H1 (cell line): ENCODE data around the gene STAG1. TPM values are rescaled to one million over a fixed set of nuclear protein-coding genes. Genes with fewer than 3 reads are reported as not detected.
"Not testable (repeated sequence)": the region's sequence is repeated elsewhere in the genome, so short reads cannot be mapped to it uniquely, and the experiment has no call there.

Source experiments
- CTCF ChIA-PET: fragments of 300-600 bp; sonication (Branson Sonifier 250); formaldehyde crosslinking; loops from one replicate; lab custom pipeline; 2021; ENCODE audit not compliant: partially characterized antibody; lab: Charles Lee
- POLR2A ChIA-PET: fragments of 300-600 bp; sonication (Branson Sonifier 250); formaldehyde crosslinking; loops from one replicate; lab custom pipeline; 2021; ENCODE audit warnings: inconsistent platforms; ENCODE audit not compliant: partially characterized antibody; lab: Charles Lee
- DNase-seq, 2 experiments: peaks; one replicate each; pipeline versions ENCODE4 v3.0.0 to v3.0.0-alpha.2; 2010 to 2022; ENCODE audit warnings: low spot score in 2 of 2, low read depth in 1 of 2, mixed read lengths in 1 of 2
- FAIRE-seq: peaks from 2 replicates; lab custom pipeline; 2011; peaks lifted over from hg19 to GRCh38; lab: Jason Lieb, UNC
- H2AFZ ChIP-seq: 2 replicates; pipeline ENCODE4 v1.8.1; 2012; ENCODE audit warnings: low read length, inconsistent platforms
- H2AK5ac ChIP-seq: 2 replicates; pipeline ENCODE4 v1.6.1; 2013; ENCODE audit warnings: low read depth, low read length
- H2BK120ac ChIP-seq: replicated peaks from 2 replicates; pipeline ENCODE3; 2013; ENCODE audit warnings: low read depth, low read length, inconsistent platforms
- H2BK12ac ChIP-seq: 2 replicates; pipeline ENCODE4 v1.6.1; 2013; ENCODE audit warnings: low read depth, low read length
- H2BK15ac ChIP-seq: 2 replicates; pipeline ENCODE4 v1.6.1; 2013; ENCODE audit warnings: low read length
- H2BK20ac ChIP-seq: 2 replicates; pipeline ENCODE4 v1.6.1; 2013; ENCODE audit warnings: low read length
- H2BK5ac ChIP-seq: 2 replicates; pipeline ENCODE4 v1.6.1; 2013; ENCODE audit warnings: low read depth, low read length
- H3K14ac ChIP-seq: 2 replicates; pipeline ENCODE4 v1.6.1; 2013; ENCODE audit warnings: inconsistent platforms; ENCODE audit not compliant: insufficient read length
- H3K18ac ChIP-seq: 2 replicates; pipeline ENCODE4 v1.6.1; 2013; ENCODE audit warnings: low read length; ENCODE audit errors: extremely low read depth
- H3K23ac ChIP-seq: 2 replicates; pipeline ENCODE4 v1.6.1; 2013; ENCODE audit warnings: inconsistent platforms; ENCODE audit not compliant: insufficient read length
- H3K23me2 ChIP-seq: 2 replicates; pipeline ENCODE4 v1.6.1; 2013; ENCODE audit warnings: low read depth, low read length
- H3K27ac ChIP-seq: 2 replicates; pipeline ENCODE4 v1.6.1; 2011; ENCODE audit warnings: low read depth, low read length, inconsistent platforms
- H3K27me3 ChIP-seq, 4 experiments: replicated peaks in 1 of 4; 1 replicate in 1 of 4; 2 replicates in 3 of 4; pipeline versions ENCODE4 v1.6.1 to v1.8.1; 2011 to 2013; ENCODE audit warnings: low read length in 3 of 4, mild to moderate bottlenecking in 3 of 4, inconsistent platforms in 2 of 4, mixed read lengths in 2 of 4, moderate library complexity in 1 of 4; ENCODE audit not compliant: control insufficient read depth in 3 of 4, insufficient read depth in 3 of 4; ENCODE audit errors: extremely low read depth in 1 of 4
- H3K36me3 ChIP-seq, 4 experiments: 2 replicates each; pipeline versions ENCODE4 v1.6.1 to v1.8.1; 2011 to 2013; ENCODE audit warnings: mild to moderate bottlenecking in 4 of 4, low read length in 3 of 4, moderate library complexity in 2 of 4, control low read depth in 1 of 4, inconsistent platforms in 1 of 4; ENCODE audit not compliant: insufficient read depth in 4 of 4, control insufficient read depth in 2 of 4
- H3K4ac ChIP-seq: replicated peaks from 2 replicates; pipeline ENCODE3; 2013; ENCODE audit warnings: low read length, low read depth, mixed read lengths, inconsistent platforms; ENCODE audit not compliant: insufficient read length
- H3K4me1 ChIP-seq, 4 experiments: replicated peaks in 1 of 4; 1 replicate in 1 of 4; 2 replicates in 3 of 4; pipeline versions ENCODE4 v1.6.1 to v1.8.1; 2011 to 2013; ENCODE audit warnings: low read length in 3 of 4, inconsistent platforms in 2 of 4, mixed read lengths in 1 of 4; ENCODE audit not compliant: insufficient read depth in 4 of 4, control insufficient read depth in 3 of 4
- H3K4me2 ChIP-seq, 2 experiments: 2 replicates each; pipeline versions ENCODE4 v1.6.1 to v1.8.1; 2011 to 2013; ENCODE audit warnings: low read depth in 2 of 2, low read length in 2 of 2, control low read depth in 1 of 2, inconsistent platforms in 1 of 2, mild to moderate bottlenecking in 1 of 2; ENCODE audit not compliant: insufficient read depth in 1 of 2
- H3K4me3 ChIP-seq, 4 experiments: fragments of 200-600, 300-600 bp in 1 of 4; sonication (generic), shearing (Covaris generic), sonication (Bioruptor Twin) in 1 of 4; 2 replicates each; pipeline versions ENCODE4 v1.5.1 to v1.8.1; 2011 to 2016; ENCODE audit warnings: low read length in 4 of 4, low read depth in 3 of 4, control low read depth in 2 of 4, inconsistent platforms in 2 of 4, mild to moderate bottlenecking in 2 of 4, mixed read lengths in 1 of 4, moderate library complexity in 1 of 4; ENCODE audit not compliant: insufficient read depth in 2 of 4; ENCODE audit errors: extremely low read depth in 1 of 4
- H3K56ac ChIP-seq: replicated peaks from 2 replicates; pipeline ENCODE3; 2013; ENCODE audit warnings: low read depth, mild to moderate bottlenecking, mixed read lengths, low read length, inconsistent platforms; ENCODE audit not compliant: insufficient read length
- H3K79me1 ChIP-seq: 2 replicates; pipeline ENCODE4 v1.6.1; 2013; ENCODE audit warnings: low read depth, low read length, control low read depth
- H3K79me2 ChIP-seq, 2 experiments: 2 replicates each; pipeline versions ENCODE4 v1.6.1 to v1.8.1; 2012 to 2013; ENCODE audit warnings: low read length in 2 of 2, mild to moderate bottlenecking in 2 of 2, inconsistent platforms in 1 of 2; ENCODE audit not compliant: insufficient read depth in 2 of 2, control insufficient read depth in 1 of 2
- H3K9ac ChIP-seq, 4 experiments: replicated peaks in 1 of 4; 1 replicate in 1 of 4; 2 replicates in 3 of 4; pipeline versions ENCODE4 v1.6.1 to v1.8.1; 2011 to 2013; ENCODE audit warnings: low read depth in 3 of 4, low read length in 3 of 4, control low read depth in 2 of 4, mild to moderate bottlenecking in 2 of 4, moderate library complexity in 2 of 4, inconsistent platforms in 1 of 4; ENCODE audit errors: extremely low read depth in 1 of 4
- H3K9me3 ChIP-seq, 2 experiments: 2 replicates each; pipeline versions ENCODE4 v1.6.1 to v1.8.1; 2012 to 2013; ENCODE audit warnings: mild to moderate bottlenecking in 2 of 2, moderate library complexity in 2 of 2, control low read depth in 1 of 2, inconsistent platforms in 1 of 2, low read depth in 1 of 2, low read length in 1 of 2, mixed read lengths in 1 of 2; ENCODE audit not compliant: insufficient read depth in 2 of 2
- H4K20me1 ChIP-seq, 2 experiments: replicated peaks in 1 of 2; 2 replicates each; pipeline versions ENCODE3 to v1.8.1; 2011 to 2013; ENCODE audit warnings: inconsistent platforms in 2 of 2, low read length in 2 of 2, mild to moderate bottlenecking in 1 of 2; ENCODE audit not compliant: insufficient read depth in 2 of 2, control insufficient read depth in 1 of 2
- H4K5ac ChIP-seq: 2 replicates; pipeline ENCODE4 v1.6.1; 2013; ENCODE audit warnings: low read length, low read depth, mixed read lengths, inconsistent platforms; ENCODE audit not compliant: insufficient read length
- H4K8ac ChIP-seq: 2 replicates; pipeline ENCODE4 v1.8.0; 2013; ENCODE audit warnings: mild to moderate bottlenecking, moderate library complexity, low read length, inconsistent platforms; ENCODE audit not compliant: insufficient read depth; ENCODE audit errors: extremely low read depth
- H4K91ac ChIP-seq: replicated peaks from 2 replicates; pipeline ENCODE3; 2013; ENCODE audit warnings: low read length, mixed read lengths, inconsistent platforms; ENCODE audit not compliant: insufficient read length
- WGBS, 2 experiments: shearing (Covaris generic) in 1 of 2; methylation state at CpG; one replicate each; pipeline versions ENCODE4 v1.1.6 to v1.1.7; 2013 to 2015; ENCODE audit warnings: low lambda C conversion rate in 2 of 2, mixed read lengths in 2 of 2, inconsistent platforms in 1 of 2, low coverage in 1 of 2, missing lambda C conversion rate in 1 of 2; ENCODE audit not compliant: insufficient replicate concordance in 2 of 2, insufficient coverage in 1 of 2, insufficient read length in 1 of 2; ENCODE audit errors: extremely low coverage in 1 of 2, missing lambda C conversion rate in 1 of 2; 5-methylcytosine and 5-hydroxymethylcytosine counted together
- polyA plus RNA-seq, 7 experiments: library from polyadenylated mRNA; depleted of rRNA in 3 of 7; stranded (reverse) in 5 of 7; unstranded in 2 of 7; fragments of >200 nt in 5 of 7; fragments of 200-250 nt in 2 of 7; gene quantifications; 1 replicate in 5 of 7; 2 replicates in 1 of 7; 4 replicates in 1 of 7; pipeline versions ENCODE4 v1.2.1 to v1.2.3, GENCODE V29; 2011 to 2013; ENCODE audit warnings: missing spikeins in 2 of 7, mixed read lengths in 2 of 7
- total RNA-seq: library from RNA; stranded (reverse); fragmentation: NEBNext Ultra II Directional; extraction: Animal tissue kit (Norgen Biotek cat#: 25700); gene quantifications from 2 replicates; pipeline ENCODE4 v1.2.1, GENCODE V29; 2021

Gene STAG1
- total and polyA plus RNA-seq, 2 of the 8 experiments (the other 6 are each of a cell fraction or from before 2014, with no cell fraction given), result 4.6 to 23.4 TPM

- not testable (repeated sequence) for FAIRE-seq
These were observed 187.2 kb downstream of the STAG1 start for GRCh38 chr3:136564962-136565361.

More at GRCh38 chr3:136564962-136565361, 187.2 kb downstream of the STAG1 start:
- H3K23ac ChIP-seq, H2AK5ac ChIP-seq, H3K27ac ChIP-seq, H3K4me2 ChIP-seq, H3K4ac ChIP-seq, H3K56ac ChIP-seq, H2BK5ac ChIP-seq, H4K5ac ChIP-seq, H3K4me3 ChIP-seq, H3K9me3 ChIP-seq, H3K27me3 ChIP-seq, H2BK15ac ChIP-seq, H3K9ac ChIP-seq, H2BK20ac ChIP-seq, H3K79me1 ChIP-seq, DNase-seq, POLR2A ChIA-PET, H4K20me1 ChIP-seq, H2BK120ac ChIP-seq, H3K18ac ChIP-seq, H3K4me1 ChIP-seq, H3K36me3 ChIP-seq, H4K91ac ChIP-seq, H2BK12ac ChIP-seq, H4K8ac ChIP-seq, H3K14ac ChIP-seq, CTCF ChIA-PET, H3K23me2 ChIP-seq, H3K79me2 ChIP-seq, H2AFZ ChIP-seq: not testable (repeated sequence)
- 92% methylated on average over 1 of the region's 1 CpG; no CpG with 5 or more reads in 1 of the 2 experiments for WGBS, 2 experiments
